IMR-90 (cell line): ENCODE data around the gene MCTP1. TPM values are rescaled to one million over a fixed set of nuclear protein-coding genes. Genes with fewer than 3 reads are reported as not detected.

Experiments used
- ATAC-seq: fragments of 200-7000 bp; cut with Tn5 transposase; 2 replicates; pipeline ENCODE4 v1.9.1; 2020; ENCODE audit warnings: low read depth, mild to moderate bottlenecking, moderate library complexity
- BruUV-seq: library from RNA; stranded (reverse); fragments of 400-500 nt; replicated peaks from 2 replicates; lab custom pipeline; 2021; lab: Mats Ljungman, UMichigan
- CTCF ChIA-PET: fragments of 300-600 bp; formaldehyde crosslinking; extraction: SDS; loops from one replicate; lab custom pipeline; 2021; ENCODE audit warnings: antibody characterized with exemption; lab: Yijun Ruan, JAX
- POLR2A ChIA-PET: fragments of 300-600 bp; sonication (Branson Sonifier 250); formaldehyde crosslinking; loops from one replicate; lab custom pipeline; 2022; ENCODE audit warnings: antibody characterized with exemption; ENCODE audit not compliant: unreplicated experiment; lab: Charles Lee
- DNase-seq: peaks from one replicate; pipeline ENCODE4 v3.0.0; 2013
- H2AFZ ChIP-seq: replicated peaks from 2 replicates; pipeline ENCODE3; 2013; ENCODE audit warnings: low read length, mild to moderate bottlenecking; ENCODE audit not compliant: poor library complexity
- H2AK5ac ChIP-seq: 2 replicates; pipeline ENCODE4 v1.6.1; 2013; ENCODE audit warnings: low read depth, low read length, inconsistent platforms
- H2AK9ac ChIP-seq: replicated peaks from 2 replicates; pipeline ENCODE3; 2013; ENCODE audit warnings: mild to moderate bottlenecking, low read depth, low read length, moderate library complexity; ENCODE audit not compliant: poor library complexity
- H2BK120ac ChIP-seq: 2 replicates; pipeline ENCODE4 v1.6.1; 2013; ENCODE audit warnings: low read depth, low read length, inconsistent platforms
- H2BK15ac ChIP-seq: 3 replicates; pipeline ENCODE4 v1.6.1; 2013; ENCODE audit warnings: low read depth, low read length, inconsistent platforms
- H2BK20ac ChIP-seq: 2 replicates; pipeline ENCODE4 v1.6.1; 2013; ENCODE audit warnings: low read depth, mild to moderate bottlenecking, inconsistent platforms, low read length, moderate library complexity
- H2BK5ac ChIP-seq: 2 replicates; pipeline ENCODE4 v1.6.1; 2013; ENCODE audit warnings: mild to moderate bottlenecking, low read depth, low read length, inconsistent platforms; ENCODE audit not compliant: poor library complexity, severe bottlenecking
- H3K14ac ChIP-seq: replicated peaks from 2 replicates; pipeline ENCODE4 v1.6.1; 2013; ENCODE audit warnings: low read depth, low read length, inconsistent platforms
- H3K18ac ChIP-seq: 2 replicates; pipeline ENCODE4 v1.6.1; 2013; ENCODE audit warnings: low read depth, low read length, control low read depth
- H3K23ac ChIP-seq: 2 replicates; pipeline ENCODE4 v1.6.1; 2013; ENCODE audit warnings: low read depth, low read length, inconsistent platforms
- H3K27ac ChIP-seq: 2 replicates; pipeline ENCODE4 v1.5.1; 2013; ENCODE audit warnings: mild to moderate bottlenecking, control low read depth, low read length; ENCODE audit not compliant: insufficient read depth
- H3K27me3 ChIP-seq: 2 replicates; pipeline ENCODE4 v1.6.1; 2013; ENCODE audit warnings: low read length; ENCODE audit not compliant: control insufficient read depth, insufficient read depth
- H3K36me3 ChIP-seq: 2 replicates; pipeline ENCODE4 v1.6.1; 2013; ENCODE audit warnings: low read length, mixed read lengths; ENCODE audit not compliant: control insufficient read depth, insufficient read depth
- H3K4ac ChIP-seq: 2 replicates; pipeline ENCODE4 v1.6.1; 2013; ENCODE audit warnings: low read depth, low read length, inconsistent platforms
- H3K4me1 ChIP-seq: 2 replicates; pipeline ENCODE4 v1.6.1; 2013; ENCODE audit warnings: low read length, mixed read lengths; ENCODE audit not compliant: control insufficient read depth, insufficient read depth
- H3K4me2 ChIP-seq: 2 replicates; pipeline ENCODE4 v1.6.1; 2013; ENCODE audit warnings: low read depth, mild to moderate bottlenecking, control low read depth, low read length, moderate library complexity
- H3K4me3 ChIP-seq: 2 replicates; pipeline ENCODE4 v1.5.1; 2013; ENCODE audit warnings: low read depth, mild to moderate bottlenecking, control low read depth, low read length, moderate library complexity; ENCODE audit not compliant: insufficient read depth
- H3K56ac ChIP-seq: 2 replicates; pipeline ENCODE4 v1.6.1; 2013; ENCODE audit warnings: low read length, inconsistent platforms; ENCODE audit not compliant: insufficient read depth; ENCODE audit errors: extremely low read depth
- H3K79me1 ChIP-seq, 2 experiments: 2 replicates each; pipeline ENCODE4 v1.6.1; 2013; ENCODE audit warnings: low read length in 2 of 2, inconsistent platforms in 1 of 2, low read depth in 1 of 2
- H3K9ac ChIP-seq: 2 replicates; pipeline ENCODE4 v1.6.1; 2013; ENCODE audit warnings: low read depth, low read length, control low read depth
- H3K9me1 ChIP-seq: 2 replicates; pipeline ENCODE4 v1.6.1; 2013; ENCODE audit warnings: low read length, inconsistent platforms; ENCODE audit not compliant: insufficient read depth
- H3K9me3 ChIP-seq: 2 replicates; pipeline ENCODE4 v1.6.1; 2013; ENCODE audit warnings: low read length; ENCODE audit not compliant: control insufficient read depth, insufficient read depth
- H4K20me1 ChIP-seq: 2 replicates; pipeline ENCODE4 v1.6.1; 2013; ENCODE audit warnings: low read length, inconsistent platforms; ENCODE audit not compliant: insufficient read depth
- H4K5ac ChIP-seq: 2 replicates; pipeline ENCODE4 v1.6.1; 2013; ENCODE audit warnings: mild to moderate bottlenecking, low read depth, low read length, control low read depth
- H4K8ac ChIP-seq, 2 experiments: 2 replicates each; pipeline ENCODE4 v1.6.1; 2013; ENCODE audit warnings: low read depth in 2 of 2, low read length in 2 of 2, control low read depth in 1 of 2, inconsistent platforms in 1 of 2
- H4K91ac ChIP-seq: 2 replicates; pipeline ENCODE4 v1.6.1; 2013; ENCODE audit warnings: low read depth, low read length, inconsistent platforms; ENCODE audit not compliant: insufficient read depth
- RAD21 ChIP-seq: IDR thresholded peaks from 2 replicates; pipeline ENCODE4 v1.6.1; 2012; ENCODE audit warnings: low read length, improper control_type of control experiment
- SMC3 ChIP-seq: fragments of 150-350 bp; IDR thresholded peaks from 2 replicates; pipeline ENCODE4 v1.6.1; 2016; ENCODE audit warnings: low read depth, mild to moderate bottlenecking, antibody characterized with exemption, low read length, moderate library complexity
- WGBS, 2 experiments: methylation state at CpG; one replicate each; pipeline versions ENCODE4 v1.1.5 to v1.1.7; 2013; ENCODE audit warnings: missing lambda C conversion rate in 2 of 2; ENCODE audit not compliant: insufficient read length in 1 of 2; ENCODE audit errors: extremely low coverage in 2 of 2; 5-methylcytosine and 5-hydroxymethylcytosine counted together
- dilution Hi-C: fragments of 300-500 bp; cut with HindIII; formaldehyde crosslinking; loops from one replicate; pipeline ENCODE4 v1.14.3; 2018; ENCODE audit warnings: low sequenced_read_pairs; ENCODE audit not compliant: unreplicated experiment
- in situ Hi-C: fragments of 300-500 bp; cut with MboI; formaldehyde crosslinking; loops from 3 replicates; pipeline ENCODE4 v1.14.3; 2019; ENCODE audit warnings: low sequenced_read_pairs, inconsistent platforms, mixed read lengths
- intact Hi-C: fragments of 100-400 bp; cut with micrococcal nuclease; formaldehyde crosslinking; loops from 2 replicates; pipeline ENCODE4 v1.10.0; 2022
- polyA plus RNA-seq, 3 experiments: library from polyadenylated mRNA; depleted of rRNA; stranded (reverse); fragments of >200 nt; gene quantifications; 2 replicates each; pipeline ENCODE4 v1.2.3, GENCODE V29; 2012; ENCODE audit warnings: low replicate concordance in 1 of 3
- total RNA-seq: library from RNA; depleted of rRNA; stranded (reverse); fragments of >200 nt; gene quantifications from 2 replicates; pipeline ENCODE4 v1.2.3, GENCODE V29; 2012

Gene MCTP1
- total and polyA plus RNA-seq, 2 of the 4 experiments (the other 2 are of a cell fraction), result 0.21 TPM; not detected in 1

DNA sequence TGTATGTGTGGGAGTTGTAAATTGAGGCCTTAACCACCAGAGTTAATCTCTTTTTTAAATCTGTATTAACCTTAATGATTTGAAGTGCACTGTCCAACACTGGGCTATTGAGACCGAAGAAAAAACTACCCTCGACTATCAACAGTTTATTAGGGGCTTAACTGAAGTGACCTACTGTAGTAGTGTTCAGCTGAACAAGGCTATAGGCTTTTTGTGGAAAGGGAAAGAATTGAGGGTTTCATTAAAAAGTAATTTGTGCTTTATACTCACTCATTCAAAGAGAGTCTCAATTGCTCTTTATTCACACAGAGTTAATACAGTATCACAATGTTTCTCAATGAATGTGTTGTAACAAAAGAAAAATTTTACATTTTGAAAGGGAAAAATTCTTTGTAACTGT is 399.0 kb downstream of the MCTP1 start:
- H2BK20ac ChIP-seq, result no peak overlapping the region
- no peak overlapping the region for H2BK15ac ChIP-seq
- dilution Hi-C loops (no loop called here), in situ Hi-C loops (no loop called here), intact Hi-C loops (no loop called here)
- CTCF ChIA-PET, result interaction anchor here (1.0 kb wide), 1 partner anchor 24 kb away, joined by 3 read pairs; no protein-coding TSS in a partner anchor
- H3K9me1 ChIP-seq, result no peaks in the 10 kb centered on the region
- H2AK5ac ChIP-seq, result no peak overlapping the region
- ATAC-seq (no peak), DNase-seq (no peak)
- H2AFZ ChIP-seq, result no peak overlapping the region
- TF ChIP-seq SMC3 (no peak), RAD21 (no peak)
- POLR2A ChIA-PET, result no interaction called here
- H3K4me1 ChIP-seq, result no peaks in the 10 kb centered on the region
- H3K14ac ChIP-seq, result no peak overlapping the region
- H3K18ac ChIP-seq, result no peak overlapping the region
- WGBS, 2 experiments, result no CpG with 5 or more reads among the region's 2 CpGs
- H3K27ac ChIP-seq, result no peak overlapping the region
- BruUV-seq, result no TSS peak
- H3K56ac ChIP-seq, result no peak overlapping the region
- H3K9ac ChIP-seq, result no peak overlapping the region
- no peaks in the 10 kb centered on the region for H4K20me1 ChIP-seq
- H3K36me3 ChIP-seq, result no peaks in the 10 kb centered on the region
- H3K4me2 ChIP-seq, result no peak overlapping the region
- no peak overlapping the region for H3K4me3 ChIP-seq
- no peak overlapping the region for H3K4ac ChIP-seq
- no peak overlapping the region for H4K8ac ChIP-seq
- no peak overlapping the region for H4K5ac ChIP-seq
- H4K91ac ChIP-seq, result no peak overlapping the region
- H3K79me1 ChIP-seq, result no peaks in the 10 kb centered on the region
- no peak overlapping the region for H2BK120ac ChIP-seq
- no peak overlapping the region for H3K23ac ChIP-seq
- no peaks in the 10 kb centered on the region for H3K27me3 ChIP-seq
- no peaks in the 10 kb centered on the region for H3K9me3 ChIP-seq
- no peak overlapping the region for H2BK5ac ChIP-seq
- no peak overlapping the region for H2AK9ac ChIP-seq
